Progenitor cell of endocrine pancreas (in vitro differentiated cells): ENCODE measurements around the gene USP11. TPM values are rescaled to one million over a fixed set of nuclear protein-coding genes. Genes with fewer than 3 reads are reported as not detected.

Source experiments
- DNase-seq: peaks from one replicate; pipeline ENCODE4 v3.0.0; 2021; ENCODE audit warnings: low spot score; ENCODE audit not compliant: unreplicated experiment
- H3K27ac Mint-ChIP-seq: 2 replicates; pipeline ENCODE4 v1.8.0; 2021; ENCODE audit warnings: mild to moderate bottlenecking, moderate library complexity, mixed read lengths
- H3K27me3 Mint-ChIP-seq: 2 replicates; pipeline ENCODE4 v1.8.0; 2021; ENCODE audit warnings: mixed read lengths
- H3K36me3 Mint-ChIP-seq: 2 replicates; pipeline ENCODE4 v1.8.0; 2022; ENCODE audit warnings: mixed read lengths; ENCODE audit not compliant: insufficient read depth
- H3K4me1 Mint-ChIP-seq: 2 replicates; pipeline ENCODE4 v1.8.0; 2021; ENCODE audit warnings: low read depth, mixed read lengths
- H3K4me3 Mint-ChIP-seq: 2 replicates; pipeline ENCODE4 v1.8.0; 2021; ENCODE audit warnings: low read depth, mild to moderate bottlenecking, moderate library complexity, mixed read lengths
- H3K9me3 Mint-ChIP-seq: 2 replicates; pipeline ENCODE4 v1.8.0; 2021; ENCODE audit warnings: low read depth, mixed read lengths
- total RNA-seq: library from RNA; stranded (reverse); gene quantifications from 2 replicates; pipeline ENCODE4 v1.2.1, GENCODE V29; 2021
- TF ChIP-seq, protein P1 (sequence below): fragments of 200-600 bp; sonication (generic); IDR thresholded peaks from one replicate; pipeline ENCODE4 v1.5.0; 2021; ENCODE audit warnings: antibody characterized with exemption, mild to moderate bottlenecking; ENCODE audit not compliant: unreplicated experiment

Gene USP11
- total RNA-seq, 1 donor from 2014 or later, result 267 TPM

GRCh38 chrX:47193475-47194193 lies 39.2 kb upstream of the USP11 start, which contains the start of gene UBA1:
TSS of gene UBA1 (plus strand) at chrX:47193829. CDS start at chrX:47198803, 4,974 bp downstream.
- peak; percentile 95 for DNase-seq
- peak within 1 kb of the TSS; percentile 92 for H3K4me3 Mint-ChIP-seq
- no peaks in the 10 kb centered on the region for H3K9me3 Mint-ChIP-seq
- TF ChIP-seq, protein P1, sequence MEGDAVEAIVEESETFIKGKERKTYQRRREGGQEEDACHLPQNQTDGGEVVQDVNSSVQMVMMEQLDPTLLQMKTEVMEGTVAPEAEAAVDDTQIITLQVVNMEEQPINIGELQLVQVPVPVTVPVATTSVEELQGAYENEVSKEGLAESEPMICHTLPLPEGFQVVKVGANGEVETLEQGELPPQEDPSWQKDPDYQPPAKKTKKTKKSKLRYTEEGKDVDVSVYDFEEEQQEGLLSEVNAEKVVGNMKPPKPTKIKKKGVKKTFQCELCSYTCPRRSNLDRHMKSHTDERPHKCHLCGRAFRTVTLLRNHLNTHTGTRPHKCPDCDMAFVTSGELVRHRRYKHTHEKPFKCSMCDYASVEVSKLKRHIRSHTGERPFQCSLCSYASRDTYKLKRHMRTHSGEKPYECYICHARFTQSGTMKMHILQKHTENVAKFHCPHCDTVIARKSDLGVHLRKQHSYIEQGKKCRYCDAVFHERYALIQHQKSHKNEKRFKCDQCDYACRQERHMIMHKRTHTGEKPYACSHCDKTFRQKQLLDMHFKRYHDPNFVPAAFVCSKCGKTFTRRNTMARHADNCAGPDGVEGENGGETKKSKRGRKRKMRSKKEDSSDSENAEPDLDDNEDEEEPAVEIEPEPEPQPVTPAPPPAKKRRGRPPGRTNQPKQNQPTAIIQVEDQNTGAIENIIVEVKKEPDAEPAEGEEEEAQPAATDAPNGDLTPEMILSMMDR, result peak; percentile 93
- peaks cover 46% of the 10 kb centered on the region for H3K4me1 Mint-ChIP-seq
- H3K27ac Mint-ChIP-seq, result peak within 1 kb of the TSS; percentile 100
- H3K36me3 Mint-ChIP-seq, result peaks cover 21% of the 10 kb centered on the region
- no peaks in the 10 kb centered on the region for H3K27me3 Mint-ChIP-seq

- TF ChIP-seq, protein P1, result no peak
- Mint-ChIP-seq H3K9me3 (no peaks in the 10 kb centered on the region), H3K36me3 (peaks cover 25% of the 10 kb centered on the region), H3K27me3 (no peaks in the 10 kb centered on the region), H3K4me1 (peaks cover 47% of the 10 kb centered on the region), H3K27ac (peak overlapping the region; percentile 100), H3K4me3 (peak overlapping the region; percentile 92)
- no peak for DNase-seq
Observed at GRCh38 chrX:47194194-47194787, 38.5 kb upstream of the USP11 start.

GRCh38 chrX:47196098-47196497 lies 36.7 kb upstream of the USP11 start:
- no peak for DNase-seq
- H3K27me3 Mint-ChIP-seq, result no peaks in the 10 kb centered on the region
- no peaks in the 10 kb centered on the region for H3K9me3 Mint-ChIP-seq
- TF ChIP-seq, protein P1, result no peak
- peaks cover 47% of the 10 kb centered on the region for H3K4me1 Mint-ChIP-seq
- peaks cover 32% of the 10 kb centered on the region for H3K36me3 Mint-ChIP-seq
- H3K27ac Mint-ChIP-seq, result peak overlapping the region; percentile 90
- H3K4me3 Mint-ChIP-seq, result peak overlapping the region; percentile 92

- TF ChIP-seq, protein P1, result no peak
- peaks cover 42% of the 10 kb centered on the region for H3K36me3 Mint-ChIP-seq
- H3K9me3 Mint-ChIP-seq, result no peaks in the 10 kb centered on the region
- peaks cover 47% of the 10 kb centered on the region for H3K4me1 Mint-ChIP-seq
- peak overlapping the region; percentile 52 for H3K4me3 Mint-ChIP-seq
- no peaks in the 10 kb centered on the region for H3K27me3 Mint-ChIP-seq
- no peak for DNase-seq
- H3K27ac Mint-ChIP-seq, result peak overlapping the region; percentile 83
Observed at GRCh38 chrX:47197526-47197925, 35.3 kb upstream of the USP11 start.

DNA sequence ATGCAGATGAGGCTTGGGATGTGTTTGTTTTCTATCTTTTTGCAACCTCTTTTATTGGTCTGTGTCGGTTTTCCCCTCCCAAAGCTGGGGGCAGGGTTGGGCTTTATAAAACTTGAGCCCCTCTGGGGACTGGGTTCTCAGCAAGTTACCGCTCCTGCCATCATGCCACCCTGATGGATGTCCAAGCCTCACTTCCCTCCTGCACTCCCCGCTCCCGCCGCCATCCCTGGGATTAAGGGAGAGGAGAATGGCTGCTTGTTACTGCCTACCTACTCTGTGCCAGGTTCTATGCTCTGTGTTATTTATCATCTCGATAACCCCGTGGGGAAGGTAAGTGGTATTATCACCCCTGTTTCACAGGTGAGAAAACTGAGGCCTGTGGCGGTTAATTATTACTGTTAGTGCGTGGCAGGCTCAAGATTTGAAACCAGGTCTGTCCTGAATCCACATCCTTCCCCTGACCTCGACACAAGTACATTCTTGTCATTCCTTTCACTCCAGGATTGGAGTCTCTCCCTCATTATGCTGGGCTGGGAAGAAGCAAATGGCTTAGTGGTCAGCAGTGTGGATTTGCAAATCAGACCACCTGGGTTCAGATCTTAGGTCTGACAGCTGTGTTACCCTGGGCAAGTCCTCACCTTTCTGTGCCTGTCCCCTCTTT lies 34.7 kb upstream of the USP11 start:
- DNase-seq, result no peak
- H3K36me3 Mint-ChIP-seq, result peaks cover 43% of the 10 kb centered on the region
- H3K27me3 Mint-ChIP-seq, result no peaks in the 10 kb centered on the region
- no peaks in the 10 kb centered on the region for H3K9me3 Mint-ChIP-seq
- H3K4me3 Mint-ChIP-seq, result peak overlapping the region; percentile 36
- TF ChIP-seq, protein P1, result no peak
- peaks cover 45% of the 10 kb centered on the region for H3K4me1 Mint-ChIP-seq
- peak overlapping the region; percentile 64 for H3K27ac Mint-ChIP-seq
